KMS-11 (cell line): ENCODE results near the gene FAM131A.

Source experiments
- H2AFZ ChIP-seq: fragments of 200-600 bp; sonication (generic); 2 replicates; pipeline ENCODE4 v1.6.1; 2016; ENCODE audit warnings: antibody characterized with exemption, mixed run types, low read depth
- H3K27ac ChIP-seq: fragments of 200-600 bp; sonication (generic); 2 replicates; pipeline ENCODE4 v1.6.1; 2016; ENCODE audit warnings: mild to moderate bottlenecking, mixed run types
- H3K27me3 ChIP-seq: fragments of 200-600 bp; sonication (generic); 2 replicates; pipeline ENCODE4 v1.6.1; 2017; ENCODE audit warnings: mild to moderate bottlenecking, low read depth, mixed run types, moderate library complexity; ENCODE audit not compliant: insufficient read depth
- H3K36me3 ChIP-seq: fragments of 200-600 bp; sonication (generic); 2 replicates; pipeline ENCODE4 v1.6.1; 2017; ENCODE audit warnings: mild to moderate bottlenecking, mixed run types; ENCODE audit not compliant: insufficient read depth
- H3K4me1 ChIP-seq: fragments of 200-600 bp; sonication (generic); 2 replicates; pipeline ENCODE4 v1.6.1; 2016; ENCODE audit warnings: mild to moderate bottlenecking, low read depth, mixed run types; ENCODE audit not compliant: poor library complexity, severe bottlenecking
- H3K4me2 ChIP-seq: fragments of 200-600 bp; sonication (generic); 2 replicates; pipeline ENCODE4 v1.7.0; 2016; ENCODE audit warnings: mild to moderate bottlenecking, mixed run types
- H3K4me3 ChIP-seq: fragments of 200-600 bp; sonication (generic); IDR thresholded peaks from 2 replicates; pipeline ENCODE4 v1.6.1; 2017; ENCODE audit warnings: low read depth, low read length, mixed read lengths; ENCODE audit not compliant: insufficient read depth
- H3K79me2 ChIP-seq: fragments of 200-600 bp; sonication (generic); 2 replicates; pipeline ENCODE4 v1.6.1; 2016; ENCODE audit warnings: low read depth, mixed run types; ENCODE audit not compliant: insufficient read depth
- H3K9ac ChIP-seq: fragments of 200-600 bp; sonication (generic); 2 replicates; pipeline ENCODE4 v1.6.1; 2016; ENCODE audit warnings: mild to moderate bottlenecking, mixed run types
- H4K20me1 ChIP-seq: fragments of 200-600 bp; sonication (generic); 2 replicates; pipeline ENCODE4 v1.6.1; 2016; ENCODE audit warnings: mild to moderate bottlenecking, mixed run types; ENCODE audit not compliant: insufficient read depth
- CTCF ChIP-seq: fragments of 200-600 bp; sonication (generic); conservative IDR thresholded peaks from 2 replicates; pipeline ENCODE4 v1.6.1; 2017; ENCODE audit warnings: low read depth, mild to moderate bottlenecking, antibody characterized with exemption, low read length, moderate library complexity, mixed read lengths

Gene FAM131A

DNA sequence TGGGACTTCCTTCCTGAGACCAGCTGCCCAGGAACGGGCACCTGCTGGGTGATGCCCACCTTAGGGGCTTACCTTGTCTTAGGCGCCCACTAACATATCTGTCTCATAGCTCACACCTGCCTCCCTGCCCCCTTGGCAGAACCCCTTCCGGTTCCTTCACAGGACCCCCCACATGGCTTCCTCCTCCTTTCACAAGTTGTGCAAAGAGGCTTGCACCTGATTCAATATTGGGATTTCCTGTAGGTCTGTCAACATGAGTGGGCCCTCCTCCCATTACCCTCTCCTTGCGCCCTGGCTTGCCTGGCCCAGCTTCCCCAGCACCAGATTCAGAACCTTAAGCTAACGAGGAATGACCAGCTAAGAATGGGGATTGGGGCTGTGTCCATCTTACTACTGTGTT is 40.0 kb downstream of the FAM131A start:
- H3K4me2 ChIP-seq, result no peak overlapping the region
- peaks cover 70% of the 10 kb centered on the region for H3K27me3 ChIP-seq
- H3K79me2 ChIP-seq, result no peaks in the 10 kb centered on the region
- no peak for TF ChIP-seq CTCF
- H2AFZ ChIP-seq, result no peak overlapping the region
- H3K4me3 ChIP-seq, result no peak overlapping the region
- no peaks in the 10 kb centered on the region for H3K4me1 ChIP-seq
- H4K20me1 ChIP-seq, result no peaks in the 10 kb centered on the region
- no peak overlapping the region for H3K27ac ChIP-seq
- H3K9ac ChIP-seq, result no peak overlapping the region
- no peaks in the 10 kb centered on the region for H3K36me3 ChIP-seq

GRCh38 chr3:184377882-184378445 is 40.6 kb downstream of the FAM131A start, which contains the start of gene THPO:
Gene THPO (minus strand): TSS chr3:184378207. CDS start chr3:184376259, 1,948 bp downstream.
- no peak within 1 kb of the TSS for H3K4me2 ChIP-seq
- no peak within 1 kb of the TSS for H3K4me3 ChIP-seq
- H3K9ac ChIP-seq, result no peak within 1 kb of the TSS
- no peaks in the 10 kb centered on the region for H4K20me1 ChIP-seq
- no peaks in the 10 kb centered on the region for H3K36me3 ChIP-seq
- peaks cover 68% of the 10 kb centered on the region for H3K27me3 ChIP-seq
- H3K4me1 ChIP-seq, result no peaks in the 10 kb centered on the region
- no peak for TF ChIP-seq CTCF
- H3K27ac ChIP-seq, result no peak within 1 kb of the TSS
- H2AFZ ChIP-seq, result no peak within 1 kb of the TSS
- H3K79me2 ChIP-seq, result no peaks in the 10 kb centered on the region

GRCh38 chr3:184378651-184379357 is 41.4 kb downstream of the FAM131A start:
- Histone ChIP-seq H4K20me1 (no peaks in the 10 kb centered on the region), H3K79me2 (no peaks in the 10 kb centered on the region), H3K36me3 (no peaks in the 10 kb centered on the region), H3K9ac (no peak overlapping the region), H3K27me3 (peaks cover 62% of the 10 kb centered on the region), H3K4me2 (no peak overlapping the region), H3K4me3 (no peak overlapping the region), H3K27ac (no peak overlapping the region), H3K4me1 (no peaks in the 10 kb centered on the region), H2AFZ (no peak overlapping the region)
- TF ChIP-seq CTCF, result no peak

DNA sequence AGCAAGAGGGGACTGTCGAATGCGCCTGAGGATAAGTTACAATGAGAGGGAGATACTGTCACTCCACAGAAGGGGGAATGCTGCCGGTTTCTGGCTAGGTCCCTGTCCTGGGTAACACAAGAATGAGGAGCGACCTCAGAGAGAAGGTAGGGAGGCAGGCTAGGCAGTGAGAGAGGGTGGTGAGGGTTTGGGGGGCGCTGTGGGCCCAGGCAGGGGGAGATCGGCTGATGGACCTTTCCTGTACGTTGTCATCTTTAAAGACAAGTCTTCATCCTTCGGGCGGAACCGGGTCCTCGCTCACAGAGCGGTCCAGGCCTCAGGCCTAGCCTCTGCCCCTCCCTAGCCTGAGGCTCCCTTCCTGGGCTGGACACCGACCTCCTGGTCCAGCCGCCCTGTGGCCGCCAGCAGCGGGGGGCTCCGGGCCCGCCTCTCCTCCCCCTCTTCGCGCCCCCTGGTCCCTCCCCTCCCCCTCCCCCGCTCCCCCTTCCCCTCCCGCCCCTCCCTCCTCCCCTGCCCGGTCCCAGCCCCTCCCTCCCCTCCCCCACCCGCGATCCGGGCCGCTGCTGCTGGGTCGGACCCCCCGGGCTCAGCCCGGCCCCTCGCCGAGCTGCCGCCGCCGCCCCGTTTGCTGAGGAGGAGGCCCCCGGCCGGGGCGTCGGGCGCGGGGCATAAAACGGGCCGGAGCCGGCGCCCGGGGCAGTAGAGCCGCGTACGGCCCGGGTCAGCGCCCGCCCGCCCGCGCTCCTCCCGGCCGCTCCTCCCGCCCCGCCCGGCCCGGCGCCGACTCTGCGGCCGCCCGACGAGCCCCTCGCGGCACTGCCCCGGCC is 42.2 kb downstream of the FAM131A start, which contains the start of gene CHRD:
Gene CHRD (plus strand): TSS at position 697 of the 827 bp plus-strand sequence. CDS start 265 bp downstream, outside the sequence.
- H3K4me2 ChIP-seq, result no peak within 1 kb of the TSS
- no peaks in the 10 kb centered on the region for H4K20me1 ChIP-seq
- H3K4me3 ChIP-seq, result no peak within 1 kb of the TSS
- no peaks in the 10 kb centered on the region for H3K36me3 ChIP-seq
- H3K79me2 ChIP-seq, result no peaks in the 10 kb centered on the region
- no peak within 1 kb of the TSS for H3K9ac ChIP-seq
- no peak for TF ChIP-seq CTCF
- no peak within 1 kb of the TSS for H3K27ac ChIP-seq
- H3K27me3 ChIP-seq, result peaks cover 62% of the 10 kb centered on the region
- H3K4me1 ChIP-seq, result no peaks in the 10 kb centered on the region
- H2AFZ ChIP-seq, result peak within 1 kb of the TSS; percentile 32
